PC-3 (cell line): ENCODE data around the gene GMEB2. TPM values are rescaled to one million over a fixed set of nuclear protein-coding genes. Genes with fewer than 3 reads are reported as not detected.

ENCODE experiments used
- ATAC-seq: fragments of 200-7000 bp; cut with Tn5 transposase; 2 replicates; pipeline ENCODE4 v1.9.1; 2020; ENCODE audit warnings: mild to moderate bottlenecking, moderate library complexity
- BruUV-seq: library from RNA; stranded (reverse); fragments of 400-500 nt; replicated peaks from 2 replicates; lab custom pipeline; 2021; lab: Mats Ljungman, UMichigan
- CTCF ChIA-PET: fragments of 300-600 bp; sonication (Branson Sonifier 250); formaldehyde crosslinking; loops from one replicate; lab custom pipeline; 2022; ENCODE audit warnings: antibody characterized with exemption; lab: Charles Lee
- POLR2A ChIA-PET: fragments of 300-600 bp; sonication (Branson Sonifier 250); formaldehyde crosslinking; loops from one replicate; lab custom pipeline; 2022; ENCODE audit warnings: antibody characterized with exemption; ENCODE audit not compliant: unreplicated experiment; lab: Charles Lee
- DNase-seq: peaks from one replicate; pipeline ENCODE4 v3.0.0-alpha.2; 2015
- H2AFZ ChIP-seq: fragments of 300-600 bp; sonication (generic); 2 replicates; pipeline ENCODE4 v1.6.0; 2016; ENCODE audit warnings: antibody characterized with exemption, low read length
- H3F3A ChIP-seq: fragments of 300-600 bp; sonication (generic); one replicate; pipeline ENCODE4 v1.6.0; 2017; ENCODE audit warnings: antibody characterized with exemption, low read length, control low read depth, mild to moderate bottlenecking; ENCODE audit not compliant: unreplicated experiment
- H3K27ac ChIP-seq: fragments of 300-600 bp; sonication (generic); 2 replicates; pipeline ENCODE4 v1.5.1; 2016; ENCODE audit warnings: mild to moderate bottlenecking, low read length
- H3K27me3 ChIP-seq: fragments of 300-600 bp; sonication (generic); 2 replicates; pipeline ENCODE4 v1.6.1; 2016; ENCODE audit warnings: low read length, mixed read lengths
- H3K36me3 ChIP-seq: fragments of 300-600 bp; sonication (generic); 2 replicates; pipeline ENCODE4 v1.6.1; 2016; ENCODE audit warnings: low read depth, mixed run types, low read length, mixed read lengths
- H3K4me1 ChIP-seq: fragments of 300-600 bp; sonication (generic); 2 replicates; pipeline ENCODE4 v1.5.1; 2016; ENCODE audit warnings: low read length; ENCODE audit not compliant: insufficient read depth
- H3K4me2 ChIP-seq: fragments of 300-600 bp; sonication (generic); 2 replicates; pipeline ENCODE4 v1.6.0; 2016; ENCODE audit warnings: low read length
- H3K4me3 ChIP-seq: fragments of 300-600 bp; sonication (generic); 2 replicates; pipeline ENCODE4 v1.5.1; 2016; ENCODE audit warnings: mild to moderate bottlenecking, low read length, mixed read lengths
- H3K79me2 ChIP-seq: fragments of 300-600 bp; sonication (generic); 2 replicates; pipeline ENCODE4 v1.6.1; 2017; ENCODE audit warnings: low read length, mixed read lengths
- H3K9ac ChIP-seq: fragments of 300-600 bp; sonication (generic); 2 replicates; pipeline ENCODE4 v1.6.0; 2016; ENCODE audit warnings: mild to moderate bottlenecking, low read length
- H3K9me2 ChIP-seq: fragments of 300-600 bp; sonication (generic); replicated peaks from 2 replicates; pipeline ENCODE4 v1.6.1; 2016; ENCODE audit warnings: mixed run types, low read length, mixed read lengths
- H3K9me3 ChIP-seq: fragments of 300-600 bp; sonication (generic); 2 replicates; pipeline ENCODE4 v1.6.1; 2016; ENCODE audit warnings: low read length, mixed read lengths
- H4K20me1 ChIP-seq: fragments of 300-600 bp; sonication (generic); 2 replicates; pipeline ENCODE4 v1.6.1; 2016; ENCODE audit warnings: low read length, mixed read lengths
- EZH2 ChIP-seq: fragments of 300-600 bp; sonication (generic); IDR thresholded peaks from one replicate; pipeline ENCODE4 v1.6.1; 2017; ENCODE audit warnings: antibody characterized with exemption, mild to moderate bottlenecking, low read length; ENCODE audit not compliant: unreplicated experiment
- EZH2phosphoT487 ChIP-seq: fragments of 300-600 bp; sonication (generic); IDR thresholded peaks from 2 replicates; pipeline ENCODE4 v1.6.1; 2018; ENCODE audit warnings: mild to moderate bottlenecking, antibody characterized with exemption, low read length, borderline replicate concordance
- intact Hi-C: fragments of 100-400 bp; cut with micrococcal nuclease; formaldehyde crosslinking; loops from 2 replicates; pipeline ENCODE4 v1.9.0; 2023
- total RNA-seq: library from RNA; depleted of rRNA; stranded (reverse); fragments of >200 nt; gene quantifications from 2 replicates; pipeline ENCODE4 v1.2.3, GENCODE V29; 2014
- TF ChIP-seq, protein P1 (sequence below): fragments of 300-600 bp; sonication (generic); conservative IDR thresholded peaks from 2 replicates; pipeline ENCODE4 v1.5.1; 2017; ENCODE audit warnings: antibody characterized with exemption, low read depth, mild to moderate bottlenecking, low read length

The GMEB2 gene
- total RNA-seq, 1 experiment from 2014 or later = 13.7 TPM

DNA sequence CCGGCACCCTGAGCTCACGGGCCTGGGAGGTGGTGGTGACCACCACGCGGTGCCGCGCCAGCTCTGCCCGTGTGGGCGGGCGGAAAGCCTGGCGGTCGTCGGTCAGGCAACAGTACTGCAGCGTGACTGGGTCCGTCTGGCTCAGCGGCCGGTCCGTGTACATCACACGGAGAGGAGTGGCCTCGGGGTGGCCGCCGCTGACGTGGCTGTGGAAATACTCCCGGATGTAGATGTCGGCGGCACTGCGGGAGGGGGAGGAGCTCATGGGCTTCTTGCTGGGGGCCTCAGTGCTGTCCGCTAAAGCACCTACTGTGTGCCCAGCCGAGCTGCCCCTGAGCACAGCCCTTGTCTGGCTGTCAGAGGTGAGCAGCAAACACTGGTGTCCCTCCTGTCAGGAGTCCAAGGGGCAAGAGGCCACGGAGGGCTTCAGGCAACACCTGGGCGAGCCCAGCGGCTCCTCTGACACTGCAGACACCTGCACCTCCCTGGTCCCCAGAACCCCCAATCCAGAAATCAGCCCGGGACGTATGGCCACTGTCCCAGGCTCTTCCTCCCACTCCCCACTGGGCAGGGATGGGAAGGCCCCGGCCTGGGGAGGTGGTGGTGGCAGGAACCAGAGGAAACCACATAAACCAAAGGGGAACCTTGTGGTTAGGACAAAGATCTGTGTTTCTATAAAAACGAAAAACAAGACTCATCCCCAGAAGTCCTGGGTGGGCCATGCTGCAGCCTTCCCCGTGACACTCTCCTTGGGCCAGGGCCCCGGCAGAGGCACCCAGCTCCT lies 59.3 kb downstream of the GMEB2 start:
- no peaks in the 10 kb centered on the region for H3K9me3 ChIP-seq
- H3K4me2 ChIP-seq = no peak overlapping the region
- ChIA-PET POLR2A (no interaction called here), CTCF (no interaction called here)
- BruUV-seq = no TSS peak
- no peak overlapping the region for H3K27ac ChIP-seq
- no peak overlapping the region for H3K9ac ChIP-seq
- H2AFZ ChIP-seq = no peak overlapping the region
- no peaks in the 10 kb centered on the region for H3K9me2 ChIP-seq
- no peaks in the 10 kb centered on the region for H3K36me3 ChIP-seq
- ATAC-seq (no peak), DNase-seq (no peak)
- H3K4me1 ChIP-seq = no peaks in the 10 kb centered on the region
- intact Hi-C loops = no loop called here
- H3K79me2 ChIP-seq = 0 out of 2 replicates have a peak, but pooled peaks cover under 1% of the 10 kb centered on the region
- H3K4me3 ChIP-seq = no peak overlapping the region
- H4K20me1 ChIP-seq = no peaks in the 10 kb centered on the region
- H3K27me3 ChIP-seq = no peaks in the 10 kb centered on the region
- H3F3A ChIP-seq = no peaks in the 10 kb centered on the region
- TF ChIP-seq EZH2 (no peak), EZH2phosphoT487 (no peak)
- TF ChIP-seq, protein P1, sequence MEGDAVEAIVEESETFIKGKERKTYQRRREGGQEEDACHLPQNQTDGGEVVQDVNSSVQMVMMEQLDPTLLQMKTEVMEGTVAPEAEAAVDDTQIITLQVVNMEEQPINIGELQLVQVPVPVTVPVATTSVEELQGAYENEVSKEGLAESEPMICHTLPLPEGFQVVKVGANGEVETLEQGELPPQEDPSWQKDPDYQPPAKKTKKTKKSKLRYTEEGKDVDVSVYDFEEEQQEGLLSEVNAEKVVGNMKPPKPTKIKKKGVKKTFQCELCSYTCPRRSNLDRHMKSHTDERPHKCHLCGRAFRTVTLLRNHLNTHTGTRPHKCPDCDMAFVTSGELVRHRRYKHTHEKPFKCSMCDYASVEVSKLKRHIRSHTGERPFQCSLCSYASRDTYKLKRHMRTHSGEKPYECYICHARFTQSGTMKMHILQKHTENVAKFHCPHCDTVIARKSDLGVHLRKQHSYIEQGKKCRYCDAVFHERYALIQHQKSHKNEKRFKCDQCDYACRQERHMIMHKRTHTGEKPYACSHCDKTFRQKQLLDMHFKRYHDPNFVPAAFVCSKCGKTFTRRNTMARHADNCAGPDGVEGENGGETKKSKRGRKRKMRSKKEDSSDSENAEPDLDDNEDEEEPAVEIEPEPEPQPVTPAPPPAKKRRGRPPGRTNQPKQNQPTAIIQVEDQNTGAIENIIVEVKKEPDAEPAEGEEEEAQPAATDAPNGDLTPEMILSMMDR = no peak

DNA sequence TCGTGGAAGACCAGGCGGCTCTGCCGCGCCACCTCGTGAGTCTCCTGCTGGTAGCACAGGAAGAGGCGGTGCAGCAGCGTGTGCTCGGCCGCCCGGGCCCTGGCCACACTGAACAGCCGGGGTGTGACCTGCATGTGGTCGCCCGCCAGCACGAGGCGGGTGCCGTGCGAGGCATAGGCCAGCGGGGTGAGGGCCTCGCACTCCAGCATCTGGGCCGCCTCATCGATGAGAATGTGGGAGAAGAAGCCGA lies 59.8 kb downstream of the GMEB2 start:
- Histone ChIP-seq H3K4me3 (no peak overlapping the region), H3K9ac (no peak overlapping the region), H3K36me3 (no peaks in the 10 kb centered on the region), H3K27ac (no peak overlapping the region), H3F3A (no peaks in the 10 kb centered on the region), H3K79me2 (no peaks in the 10 kb centered on the region), H3K9me2 (no peaks in the 10 kb centered on the region), H2AFZ (no peak overlapping the region), H3K4me1 (no peaks in the 10 kb centered on the region), H3K27me3 (no peaks in the 10 kb centered on the region), H3K9me3 (no peaks in the 10 kb centered on the region), H3K4me2 (no peak overlapping the region), H4K20me1 (no peaks in the 10 kb centered on the region)
- CTCF ChIA-PET = no interaction called here
- POLR2A ChIA-PET = no interaction called here
- DNase-seq (no peak), ATAC-seq (no peak)
- intact Hi-C loops = no loop called here
- BruUV-seq = no TSS peak
- no peak for TF ChIP-seq EZH2phosphoT487
- TF ChIP-seq, protein P1 = no peak
- TF ChIP-seq EZH2 = no peak

DNA sequence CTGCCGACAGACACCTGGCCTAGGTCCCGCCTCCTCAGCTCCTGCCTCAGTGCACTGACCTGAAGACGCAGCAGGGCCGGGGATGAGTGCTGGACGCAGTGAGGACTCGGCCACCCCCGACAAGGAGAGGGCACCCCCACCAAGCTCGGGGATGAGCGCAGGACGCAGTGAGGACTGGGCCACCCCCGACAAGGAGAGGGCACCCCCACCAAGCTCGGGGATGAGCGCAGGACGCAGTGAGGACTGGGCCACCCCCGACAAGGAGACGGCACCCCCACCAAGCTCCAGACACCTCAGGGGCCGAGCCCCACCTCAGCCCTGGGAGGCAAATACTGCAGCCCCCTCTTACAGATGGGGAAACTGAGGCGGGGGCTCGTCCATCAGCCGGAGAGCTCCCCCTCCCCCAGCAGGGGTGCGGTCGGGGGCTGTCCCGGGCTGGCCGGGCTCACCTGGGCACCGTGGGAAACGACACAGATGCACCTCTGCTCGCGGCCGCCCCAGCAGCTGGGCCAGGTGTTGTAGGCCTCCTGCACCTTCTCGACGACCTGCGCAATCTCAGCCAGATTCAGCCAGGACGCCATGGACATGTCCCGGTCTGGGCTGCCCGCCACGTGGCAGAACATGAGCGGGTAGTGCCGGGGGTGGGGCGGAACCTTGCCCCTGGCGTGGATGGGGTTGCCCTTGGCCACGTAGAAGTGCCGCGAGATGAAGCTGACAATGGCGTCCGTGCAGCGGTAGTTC lies 60.3 kb downstream of the GMEB2 start:
- intact Hi-C loops = no loop called here
- H3K79me2 ChIP-seq = no peaks in the 10 kb centered on the region
- H2AFZ ChIP-seq = no peak overlapping the region
- H3K27me3 ChIP-seq = no peaks in the 10 kb centered on the region
- no peak overlapping the region for H3K9ac ChIP-seq
- BruUV-seq = no TSS peak
- ATAC-seq (no peak), DNase-seq (no peak)
- ChIA-PET CTCF (no interaction called here), POLR2A (no interaction called here)
- no peak for TF ChIP-seq EZH2
- H3K4me1 ChIP-seq = no peaks in the 10 kb centered on the region
- no peaks in the 10 kb centered on the region for H3F3A ChIP-seq
- no peak overlapping the region for H3K27ac ChIP-seq
- no peaks in the 10 kb centered on the region for H3K9me3 ChIP-seq
- H4K20me1 ChIP-seq = no peaks in the 10 kb centered on the region
- H3K4me2 ChIP-seq = no peak overlapping the region
- H3K9me2 ChIP-seq = no peaks in the 10 kb centered on the region
- H3K4me3 ChIP-seq = no peak overlapping the region
- no peaks in the 10 kb centered on the region for H3K36me3 ChIP-seq
